Parathyroid adenoma (tissue), 2 donors: ENCODE data around the gene RRP12.
A peak's percentile ranks its signal among the peaks of the same experiment; 100 is the strongest.

Experiments used
- H2AFZ ChIP-seq: fragments of 300-600 bp; sonication (generic); one replicate; pipeline ENCODE4 v1.7.0; 2017; ENCODE audit warnings: antibody characterized with exemption, mild to moderate bottlenecking
- H3K27ac ChIP-seq: fragments of 300-600 bp; sonication (generic); one replicate; pipeline ENCODE4 v1.7.0; 2017
- H3K27me3 ChIP-seq: fragments of 300-600 bp; sonication (generic); one replicate; pipeline ENCODE4 v1.7.0; 2017; ENCODE audit warnings: low read length; ENCODE audit not compliant: control insufficient read depth, insufficient read depth
- H3K36me3 ChIP-seq: fragments of 300-600 bp; sonication (generic); one replicate; pipeline ENCODE4 v1.7.0; 2017; ENCODE audit warnings: low read length; ENCODE audit not compliant: control insufficient read depth, insufficient read depth
- H3K4me1 ChIP-seq: fragments of 300-600 bp; sonication (generic); one replicate; pipeline ENCODE4 v1.7.0; 2017; ENCODE audit warnings: control low read depth
- H3K4me2 ChIP-seq: fragments of 300-600 bp; sonication (generic); one replicate; pipeline ENCODE4 v1.7.0; 2017; ENCODE audit warnings: low read length
- H3K4me3 ChIP-seq: fragments of 300-600 bp; sonication (generic); one replicate; pipeline ENCODE4 v1.7.0; 2017; ENCODE audit warnings: low read depth, low read length
- H3K79me2 ChIP-seq: fragments of 300-600 bp; sonication (generic); one replicate; pipeline ENCODE4 v1.7.0; 2017; ENCODE audit warnings: control low read depth
- H3K9ac ChIP-seq: fragments of 300-600 bp; sonication (generic); one replicate; pipeline ENCODE4 v1.7.0; 2017; ENCODE audit warnings: mild to moderate bottlenecking
- H3K9me3 ChIP-seq: fragments of 300-600 bp; sonication (generic); one replicate; pipeline ENCODE4 v1.7.0; 2017; ENCODE audit warnings: low read length; ENCODE audit not compliant: control insufficient read depth
- CTCF ChIP-seq: fragments of 300-600 bp; sonication (generic); IDR thresholded peaks from one replicate; pipeline ENCODE4 v1.7.0; 2017; ENCODE audit warnings: antibody characterized with exemption, mild to moderate bottlenecking
- donor health status: primary hyperparathyroidism.

RRP12 gene

GRCh38 chr10:97336446-97336845, 64.7 kb downstream of the RRP12 start:
- Histone ChIP-seq H3K4me2 (no peak overlapping the region), H3K4me1 (peaks cover 22% of the 10 kb centered on the region), H3K4me3 (no peak overlapping the region), H2AFZ (peak overlapping the region; percentile 83), H3K79me2 (peaks cover 7% of the 10 kb centered on the region), H3K27ac (peak overlapping the region; percentile 50), H3K36me3 (no peaks in the 10 kb centered on the region), H3K27me3 (no peaks in the 10 kb centered on the region), H3K9ac (no peak overlapping the region), H3K9me3 (no peaks in the 10 kb centered on the region)
- TF ChIP-seq CTCF, result no peak

- Histone ChIP-seq H3K27me3 (no peaks in the 10 kb centered on the region), H3K4me3 (no peak overlapping the region), H3K4me2 (no peak overlapping the region), H3K36me3 (no peaks in the 10 kb centered on the region), H3K9ac (no peak overlapping the region), H3K79me2 (peaks cover 7% of the 10 kb centered on the region), H2AFZ (no peak overlapping the region), H3K27ac (peak overlapping the region; percentile 50), H3K9me3 (no peaks in the 10 kb centered on the region), H3K4me1 (peaks cover 22% of the 10 kb centered on the region)
- TF ChIP-seq CTCF, result no peak
Measured at GRCh38 chr10:97336006-97336405, 65.1 kb downstream of the RRP12 start.

- H3K9ac ChIP-seq, result no peak overlapping the region
- no peaks in the 10 kb centered on the region for H3K9me3 ChIP-seq
- H2AFZ ChIP-seq, result peak overlapping the region; percentile 99
- H3K4me2 ChIP-seq, result peak overlapping the region; percentile 95
- peaks cover 22% of the 10 kb centered on the region for H3K4me1 ChIP-seq
- no peaks in the 10 kb centered on the region for H3K36me3 ChIP-seq
- no peaks in the 10 kb centered on the region for H3K27me3 ChIP-seq
- peak overlapping the region; percentile 97 for H3K27ac ChIP-seq
- peaks cover 7% of the 10 kb centered on the region for H3K79me2 ChIP-seq
- TF ChIP-seq CTCF, result no peak
- peak overlapping the region; percentile 84 for H3K4me3 ChIP-seq
Measured at GRCh38 chr10:97335188-97335619, 65.9 kb downstream of the RRP12 start.

- H3K27ac ChIP-seq, result peak within 1 kb of the TSS; percentile 97
- H3K4me2 ChIP-seq, result peak within 1 kb of the TSS; percentile 95
- H3K4me1 ChIP-seq, result peaks cover 22% of the 10 kb centered on the region
Measured at GRCh38 chr10:97334370-97335175, 66.6 kb downstream of the RRP12 start, which contains the start of gene FRAT2. Gene FRAT2 (minus strand): TSS chr10:97334729. CDS start chr10:97334572, 157 bp downstream.

More at GRCh38 chr10:97334370-97335175, 66.6 kb downstream of the RRP12 start, which contains the start of gene FRAT2:
- no peaks in the 10 kb centered on the region for H3K27me3 ChIP-seq
- no peaks in the 10 kb centered on the region for H3K9me3 ChIP-seq
- peak within 1 kb of the TSS; percentile 99 for H2AFZ ChIP-seq
- H3K4me3 ChIP-seq, result peak within 1 kb of the TSS; percentile 84
- H3K79me2 ChIP-seq, result peaks cover 7% of the 10 kb centered on the region
- TF ChIP-seq CTCF, result no peak
- peak within 1 kb of the TSS; percentile 81 for H3K9ac ChIP-seq
- no peaks in the 10 kb centered on the region for H3K36me3 ChIP-seq
